ENCODE measurements around the gene NFIC. TPM values are rescaled to one million over a fixed set of nuclear protein-coding genes. Genes with fewer than 3 reads are reported as not detected.

NFIC gene
- polyA plus RNA-seq, 1 donor from 2014 or later = 0.24 TPM

DNA sequence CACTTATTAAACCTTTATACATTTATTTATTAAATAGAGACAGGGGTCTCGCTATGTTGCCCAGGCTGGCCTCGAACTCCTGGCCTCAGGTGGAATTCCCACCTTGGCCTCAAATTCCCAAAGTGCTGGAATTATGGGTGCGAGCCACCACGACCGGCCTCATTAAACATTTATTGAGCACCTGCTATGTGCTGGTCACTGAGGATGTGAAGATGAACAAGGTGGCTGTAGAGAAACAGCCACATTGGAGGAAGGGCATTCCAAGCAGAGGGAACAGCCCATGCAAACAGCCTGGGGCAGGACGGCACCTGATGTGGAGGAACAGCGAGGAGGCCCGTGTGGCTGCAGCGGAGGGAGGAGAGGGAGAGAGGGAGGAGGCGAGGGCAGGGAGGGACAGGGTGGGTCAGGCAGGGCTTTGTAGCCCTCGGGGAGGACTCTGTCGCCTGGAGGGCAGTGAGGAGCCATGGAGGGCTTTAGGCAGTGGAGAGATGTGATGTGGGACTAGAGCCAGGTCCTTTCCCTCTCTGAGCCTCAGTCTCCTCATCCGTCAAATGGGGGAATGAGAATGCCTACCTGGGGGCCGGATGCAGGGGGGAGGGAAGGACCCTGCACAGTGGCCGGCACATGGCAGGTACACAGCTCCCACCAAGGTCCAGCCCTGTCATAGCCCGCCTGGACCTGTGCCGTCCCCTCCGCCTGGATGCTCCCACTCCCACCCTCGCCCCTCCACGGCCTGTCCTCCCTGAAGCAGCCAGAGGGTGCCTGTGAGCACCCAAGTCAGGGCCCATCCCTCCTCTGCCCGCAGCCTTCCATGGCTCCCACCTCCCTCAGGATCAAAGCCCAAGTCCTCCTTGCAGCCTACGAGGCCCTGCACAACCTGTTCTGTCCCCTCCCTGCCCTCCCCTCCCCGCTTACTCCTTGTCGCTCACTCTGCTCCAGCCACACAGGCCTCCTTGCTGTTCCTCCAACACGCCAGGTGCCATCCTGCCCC, 21.5 kb upstream of the NFIC start:
- Histone ChIP-seq H2AFZ (ENCODE audit: low read depth, low read length) (no peak overlapping the region), H3K79me2 (replicated peaks; ENCODE audit: insufficient read depth, low read length) (no peaks in the 10 kb centered on the region), H3K9ac (ENCODE audit: low read length) (no peak overlapping the region), H3K4me2 (ENCODE audit: low read length) (no peak overlapping the region), H3F3A (ENCODE audit: insufficient read depth, low read length, poor library complexity, severe bottlenecking) (no peaks in the 10 kb centered on the region), H3K36me3 (ENCODE audit: insufficient read depth, low read length) (no peaks in the 10 kb centered on the region), H4K20me1 (ENCODE audit: insufficient read depth) (no peaks in the 10 kb centered on the region), H3K9me3 (ENCODE audit: low read length) (no peaks in the 10 kb centered on the region), H3K27ac (ENCODE audit: low read length) (no peak overlapping the region), H3K4me3 (ENCODE audit: low read length) (no peak overlapping the region), H3K27me3 (ENCODE audit: insufficient read depth, low read depth, low read length) (no peaks in the 10 kb centered on the region), H3K9me2 (ENCODE audit: insufficient read depth, low read length) (no peaks in the 10 kb centered on the region)
- TF ChIP-seq MXI1 (conservative IDR thresholded peaks at IDR 0.05; ENCODE audit: poor library complexity, severe bottlenecking) = no peak
- no peak for TF ChIP-seq EZH2 (IDR thresholded peaks at IDR 0.05; ENCODE audit: borderline replicate concordance, insufficient read depth, low read length, poor library complexity, severe bottlenecking)
- no peak for TF ChIP-seq TAF1 (IDR thresholded peaks at IDR 0.05; ENCODE audit: low read depth)
- TF ChIP-seq SMC3 (conservative IDR thresholded peaks at IDR 0.05; ENCODE audit: poor library complexity) = no peak
- TF ChIP-seq POLR2AphosphoS5 (IDR thresholded peaks at IDR 0.05) = no peak
- no peak for TF ChIP-seq RAD21 (conservative IDR thresholded peaks at IDR 0.05)
- TF ChIP-seq, protein P1, sequence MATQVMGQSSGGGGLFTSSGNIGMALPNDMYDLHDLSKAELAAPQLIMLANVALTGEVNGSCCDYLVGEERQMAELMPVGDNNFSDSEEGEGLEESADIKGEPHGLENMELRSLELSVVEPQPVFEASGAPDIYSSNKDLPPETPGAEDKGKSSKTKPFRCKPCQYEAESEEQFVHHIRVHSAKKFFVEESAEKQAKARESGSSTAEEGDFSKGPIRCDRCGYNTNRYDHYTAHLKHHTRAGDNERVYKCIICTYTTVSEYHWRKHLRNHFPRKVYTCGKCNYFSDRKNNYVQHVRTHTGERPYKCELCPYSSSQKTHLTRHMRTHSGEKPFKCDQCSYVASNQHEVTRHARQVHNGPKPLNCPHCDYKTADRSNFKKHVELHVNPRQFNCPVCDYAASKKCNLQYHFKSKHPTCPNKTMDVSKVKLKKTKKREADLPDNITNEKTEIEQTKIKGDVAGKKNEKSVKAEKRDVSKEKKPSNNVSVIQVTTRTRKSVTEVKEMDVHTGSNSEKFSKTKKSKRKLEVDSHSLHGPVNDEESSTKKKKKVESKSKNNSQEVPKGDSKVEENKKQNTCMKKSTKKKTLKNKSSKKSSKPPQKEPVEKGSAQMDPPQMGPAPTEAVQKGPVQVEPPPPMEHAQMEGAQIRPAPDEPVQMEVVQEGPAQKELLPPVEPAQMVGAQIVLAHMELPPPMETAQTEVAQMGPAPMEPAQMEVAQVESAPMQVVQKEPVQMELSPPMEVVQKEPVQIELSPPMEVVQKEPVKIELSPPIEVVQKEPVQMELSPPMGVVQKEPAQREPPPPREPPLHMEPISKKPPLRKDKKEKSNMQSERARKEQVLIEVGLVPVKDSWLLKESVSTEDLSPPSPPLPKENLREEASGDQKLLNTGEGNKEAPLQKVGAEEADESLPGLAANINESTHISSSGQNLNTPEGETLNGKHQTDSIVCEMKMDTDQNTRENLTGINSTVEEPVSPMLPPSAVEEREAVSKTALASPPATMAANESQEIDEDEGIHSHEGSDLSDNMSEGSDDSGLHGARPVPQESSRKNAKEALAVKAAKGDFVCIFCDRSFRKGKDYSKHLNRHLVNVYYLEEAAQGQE (IDR thresholded peaks at IDR 0.05; ENCODE audit: borderline replicate concordance) = no peak
- TF ChIP-seq, protein P2, sequence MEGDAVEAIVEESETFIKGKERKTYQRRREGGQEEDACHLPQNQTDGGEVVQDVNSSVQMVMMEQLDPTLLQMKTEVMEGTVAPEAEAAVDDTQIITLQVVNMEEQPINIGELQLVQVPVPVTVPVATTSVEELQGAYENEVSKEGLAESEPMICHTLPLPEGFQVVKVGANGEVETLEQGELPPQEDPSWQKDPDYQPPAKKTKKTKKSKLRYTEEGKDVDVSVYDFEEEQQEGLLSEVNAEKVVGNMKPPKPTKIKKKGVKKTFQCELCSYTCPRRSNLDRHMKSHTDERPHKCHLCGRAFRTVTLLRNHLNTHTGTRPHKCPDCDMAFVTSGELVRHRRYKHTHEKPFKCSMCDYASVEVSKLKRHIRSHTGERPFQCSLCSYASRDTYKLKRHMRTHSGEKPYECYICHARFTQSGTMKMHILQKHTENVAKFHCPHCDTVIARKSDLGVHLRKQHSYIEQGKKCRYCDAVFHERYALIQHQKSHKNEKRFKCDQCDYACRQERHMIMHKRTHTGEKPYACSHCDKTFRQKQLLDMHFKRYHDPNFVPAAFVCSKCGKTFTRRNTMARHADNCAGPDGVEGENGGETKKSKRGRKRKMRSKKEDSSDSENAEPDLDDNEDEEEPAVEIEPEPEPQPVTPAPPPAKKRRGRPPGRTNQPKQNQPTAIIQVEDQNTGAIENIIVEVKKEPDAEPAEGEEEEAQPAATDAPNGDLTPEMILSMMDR (IDR thresholded peaks at IDR 0.05; ENCODE audit: poor library complexity, severe bottlenecking) = no peak
- no peak for TF ChIP-seq EP300 (conservative IDR thresholded peaks at IDR 0.05; ENCODE audit: poor library complexity, severe bottlenecking)

DNA sequence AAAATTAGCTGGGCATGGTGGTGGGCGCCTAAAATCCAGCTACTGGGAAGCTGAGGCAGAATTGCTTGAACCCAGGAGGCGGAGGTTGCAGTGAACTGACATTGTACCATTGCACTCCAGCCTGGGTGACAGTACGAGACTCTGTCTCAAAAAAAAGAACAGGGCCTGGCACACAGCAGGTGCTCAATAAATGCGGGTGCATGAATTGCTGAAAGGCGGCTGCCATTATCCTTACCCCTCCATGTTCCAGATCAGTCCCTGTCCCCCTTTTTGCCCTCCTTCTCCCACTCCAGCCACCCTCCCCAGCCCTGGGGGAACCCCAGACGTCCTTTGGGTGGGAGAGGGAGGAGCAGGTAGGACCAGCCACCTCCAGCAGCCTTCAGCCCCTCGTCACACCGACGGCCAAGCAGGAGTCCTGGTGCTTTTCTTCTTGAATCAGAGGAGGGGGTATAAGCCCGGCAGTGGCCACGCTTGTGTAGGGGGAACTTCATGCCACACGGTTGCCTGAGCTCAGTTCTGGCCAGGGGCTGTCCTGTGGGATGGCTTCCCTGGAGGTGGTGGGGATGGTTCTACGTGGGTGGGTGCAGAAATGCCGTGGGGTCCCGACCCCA, 20.4 kb upstream of the NFIC start:
- no peaks in the 10 kb centered on the region for H3K9me3 ChIP-seq (ENCODE audit: low read length)
- no peak overlapping the region for H2AFZ ChIP-seq (ENCODE audit: low read depth, low read length)
- TF ChIP-seq, protein P1 (IDR thresholded peaks at IDR 0.05; ENCODE audit: borderline replicate concordance) = no peak
- TF ChIP-seq, protein P2 (IDR thresholded peaks at IDR 0.05; ENCODE audit: poor library complexity, severe bottlenecking) = no peak
- TF ChIP-seq POLR2AphosphoS5 (IDR thresholded peaks at IDR 0.05) (no peak), SMC3 (conservative IDR thresholded peaks at IDR 0.05; ENCODE audit: poor library complexity) (no peak), TAF1 (IDR thresholded peaks at IDR 0.05; ENCODE audit: low read depth) (no peak), EP300 (conservative IDR thresholded peaks at IDR 0.05; ENCODE audit: poor library complexity, severe bottlenecking) (no peak), EZH2 (IDR thresholded peaks at IDR 0.05; ENCODE audit: borderline replicate concordance, insufficient read depth, low read length, poor library complexity, severe bottlenecking) (no peak), MXI1 (conservative IDR thresholded peaks at IDR 0.05; ENCODE audit: poor library complexity, severe bottlenecking) (no peak), RAD21 (conservative IDR thresholded peaks at IDR 0.05) (no peak)
- no peaks in the 10 kb centered on the region for H4K20me1 ChIP-seq (ENCODE audit: insufficient read depth)
- no peaks in the 10 kb centered on the region for H3K36me3 ChIP-seq (ENCODE audit: insufficient read depth, low read length)
- no peak overlapping the region for H3K4me3 ChIP-seq (ENCODE audit: low read length)
- H3K9ac ChIP-seq (ENCODE audit: low read length) = no peak overlapping the region
- H3K79me2 ChIP-seq (replicated peaks; ENCODE audit: insufficient read depth, low read length) = no peaks in the 10 kb centered on the region
- no peak overlapping the region for H3K4me2 ChIP-seq (ENCODE audit: low read length)
- no peaks in the 10 kb centered on the region for H3K9me2 ChIP-seq (ENCODE audit: insufficient read depth, low read length)
- H3K27me3 ChIP-seq (ENCODE audit: insufficient read depth, low read depth, low read length) = no peaks in the 10 kb centered on the region
- H3K27ac ChIP-seq (ENCODE audit: low read length) = no peak overlapping the region
- no peaks in the 10 kb centered on the region for H3F3A ChIP-seq (ENCODE audit: insufficient read depth, low read length, poor library complexity, severe bottlenecking)
